GM21723 (cell line): ENCODE data around the gene MAGI2.
"Not testable (repeated sequence)": the region's sequence is repeated elsewhere in the genome, so short reads cannot be mapped to it uniquely, and the experiment has no call there.

ENCODE experiments used
- ATAC-seq: cut with Tn5 transposase; IDR thresholded peaks from one replicate; pipeline ENCODE4 v1.9.1; 2021; ENCODE audit warnings: mild to moderate bottlenecking, moderate library complexity; ENCODE audit not compliant: unreplicated experiment

MAGI2 gene

GRCh38 chr7:78587443-78588044, 865.9 kb downstream of the MAGI2 start:
- ATAC-seq = no peak

DNA sequence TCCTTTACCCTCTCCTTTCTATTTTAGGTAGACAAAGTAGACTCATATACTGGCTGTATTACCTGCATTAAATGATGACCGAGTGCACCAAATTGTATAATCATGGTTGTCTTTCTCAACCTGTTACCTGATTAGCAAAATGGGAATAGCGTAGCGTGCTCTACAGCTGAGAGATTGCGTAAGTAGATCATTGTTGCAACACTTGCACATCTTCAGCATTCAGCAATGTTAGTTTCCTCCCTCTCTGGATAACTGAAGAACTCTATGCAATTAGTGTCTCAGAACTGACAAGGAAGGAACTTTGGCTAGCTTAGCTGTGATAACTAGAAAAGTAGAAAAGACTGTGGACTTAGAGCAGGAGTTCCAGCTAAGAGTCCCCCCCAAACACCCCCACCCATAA, 867.5 kb downstream of the MAGI2 start:
- no peak for ATAC-seq

- no peak for ATAC-seq
These were observed 874.8 kb downstream of the MAGI2 start for GRCh38 chr7:78578686-78579085.

DNA sequence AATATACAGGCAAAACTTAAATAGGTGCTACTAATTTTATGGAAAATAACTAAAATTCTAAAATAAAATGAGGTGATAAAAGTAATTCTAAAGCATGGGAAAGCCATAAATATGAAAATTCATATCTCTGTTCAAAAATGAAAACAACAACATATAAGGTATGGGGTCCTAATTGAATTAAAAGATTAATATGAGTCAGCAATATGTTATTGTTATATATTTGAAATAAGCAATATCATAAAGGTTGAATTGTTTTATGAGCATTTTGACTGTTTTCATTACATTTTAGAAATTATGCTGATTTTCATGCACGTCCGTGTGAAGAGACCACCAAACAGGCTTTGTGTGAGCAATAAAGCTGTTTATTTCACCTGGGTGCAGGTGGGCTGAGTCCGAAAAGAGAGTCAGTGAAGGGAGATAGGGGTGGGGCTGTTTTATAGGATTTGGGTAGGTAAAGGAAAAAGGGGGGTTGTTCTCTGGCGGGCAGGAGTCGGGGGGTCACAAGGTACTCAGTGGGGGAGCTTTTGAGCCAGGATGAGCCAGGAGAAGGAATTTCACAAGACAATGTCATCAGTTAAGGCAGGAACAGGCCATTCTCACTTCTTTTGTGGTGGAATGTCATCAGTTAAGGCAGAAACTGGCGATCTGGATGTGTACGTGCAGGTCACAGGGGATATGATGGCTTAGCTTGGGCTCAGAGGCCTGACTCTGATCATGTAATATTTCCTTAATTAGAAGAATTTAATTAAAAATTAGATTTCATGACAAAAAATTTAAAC, 876.1 kb downstream of the MAGI2 start:
- not testable (repeated sequence) for ATAC-seq

DNA sequence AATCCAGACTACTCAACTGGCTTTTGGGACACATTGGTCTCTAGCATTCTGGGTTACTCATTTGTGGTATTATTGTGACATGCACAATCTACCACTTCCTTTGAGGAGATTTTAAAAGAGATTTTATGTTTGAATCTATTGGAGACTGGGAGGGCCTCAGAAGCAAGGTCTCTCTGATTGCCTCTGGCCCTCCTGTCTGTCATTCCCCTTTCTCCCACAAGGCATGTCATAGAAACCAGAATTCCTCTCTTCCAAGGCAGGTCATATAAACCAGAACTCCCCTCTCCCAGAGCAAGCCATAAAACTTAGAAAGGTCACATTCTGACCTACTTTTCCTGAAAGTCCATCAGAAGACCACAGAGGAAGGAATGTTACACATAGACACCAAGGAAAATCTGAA, 877.2 kb downstream of the MAGI2 start:
- ATAC-seq = no peak

- no peak for ATAC-seq
These were observed 882.2 kb downstream of the MAGI2 start for GRCh38 chr7:78571292-78571691.

DNA sequence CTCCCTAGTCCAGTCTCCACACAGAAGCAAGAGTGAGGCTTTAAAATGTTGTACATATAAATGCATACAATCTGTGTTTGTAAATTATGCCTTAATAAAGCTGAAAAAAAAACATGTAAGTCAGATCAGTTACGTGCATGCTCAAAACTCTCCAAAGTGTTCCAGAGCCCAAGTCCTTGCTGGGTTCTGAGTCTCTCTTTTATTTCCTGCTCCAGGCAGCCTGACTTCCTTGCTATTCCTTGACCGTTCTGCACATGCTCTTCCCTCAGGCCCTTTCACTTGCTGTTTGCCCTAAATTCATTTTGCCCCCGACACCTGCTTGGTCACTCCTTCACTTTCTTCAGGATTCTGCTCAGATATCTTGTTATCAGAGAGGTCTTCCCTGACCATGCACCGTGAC, 884.8 kb downstream of the MAGI2 start:
- no peak for ATAC-seq

DNA sequence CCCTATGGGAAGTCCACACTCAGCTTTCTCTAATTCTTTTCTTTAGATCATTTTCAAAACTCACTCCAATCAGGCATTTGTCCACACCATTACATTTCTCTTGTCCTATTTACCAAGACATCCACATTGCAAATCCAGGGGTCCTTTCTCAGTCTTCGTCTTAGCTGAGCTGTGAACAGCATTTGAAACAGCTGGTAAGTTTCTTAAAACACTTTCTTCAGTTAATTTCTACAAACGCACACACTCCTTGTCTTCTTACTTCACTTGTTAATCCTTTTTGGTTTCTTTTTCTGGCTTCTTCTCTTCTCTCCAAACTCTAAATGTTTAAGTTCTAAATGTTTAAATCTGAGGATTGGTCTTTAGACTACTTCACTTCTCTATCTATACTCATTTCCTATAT, 885.6 kb downstream of the MAGI2 start:
- no peak for ATAC-seq

GRCh38 chr7:78565784-78566183, 887.7 kb downstream of the MAGI2 start:
- ATAC-seq = no peak

- ATAC-seq = no peak
These were observed 890.3 kb downstream of the MAGI2 start for GRCh38 chr7:78563191-78563590.

DNA sequence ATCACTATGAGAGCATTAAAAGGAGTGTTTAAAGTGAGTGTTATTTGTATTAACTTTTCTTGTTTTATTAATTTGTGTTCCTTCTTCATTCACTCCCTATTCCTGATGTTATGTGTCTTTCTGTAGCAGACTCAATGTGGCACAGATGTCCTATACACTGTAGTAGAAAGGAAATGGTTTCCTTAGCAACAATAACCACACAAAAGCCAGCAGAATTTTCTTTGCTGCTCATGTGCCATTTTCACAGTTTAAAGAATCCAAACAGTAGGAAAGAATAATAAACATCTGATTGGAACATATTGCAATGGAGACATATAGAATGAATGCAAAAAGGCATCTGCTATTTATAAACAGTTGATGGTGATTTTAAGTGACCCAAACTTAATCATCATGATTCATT, 891.3 kb downstream of the MAGI2 start:
- ATAC-seq = no peak

GRCh38 chr7:78558566-78558965, 894.9 kb downstream of the MAGI2 start:
- no peak for ATAC-seq

DNA sequence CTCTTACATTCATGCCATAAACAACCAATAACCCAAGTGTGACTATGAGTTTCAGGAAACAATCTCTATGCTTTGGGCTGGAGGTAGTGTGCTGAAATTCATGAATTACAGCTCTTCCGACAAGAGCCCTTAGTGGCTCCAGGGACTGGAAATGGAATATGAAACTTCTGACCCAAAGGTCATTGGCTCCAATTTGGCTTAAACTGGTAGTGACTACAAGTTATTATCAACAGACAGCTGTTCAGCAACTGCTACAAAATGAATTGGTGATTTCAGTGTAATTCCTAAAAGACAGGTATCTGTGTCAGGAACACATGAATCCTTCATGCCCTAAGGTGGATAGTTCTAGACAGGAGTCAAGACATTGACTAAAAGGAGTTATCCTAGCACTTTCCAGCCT, 909.5 kb downstream of the MAGI2 start:
- no peak for ATAC-seq

- no peak for ATAC-seq
These were observed 910.5 kb downstream of the MAGI2 start for GRCh38 chr7:78542981-78543380.

- ATAC-seq = no peak
These were observed 910.9 kb downstream of the MAGI2 start for GRCh38 chr7:78542541-78542940.

GRCh38 chr7:78539825-78540224, 913.6 kb downstream of the MAGI2 start:
- ATAC-seq = no peak

DNA sequence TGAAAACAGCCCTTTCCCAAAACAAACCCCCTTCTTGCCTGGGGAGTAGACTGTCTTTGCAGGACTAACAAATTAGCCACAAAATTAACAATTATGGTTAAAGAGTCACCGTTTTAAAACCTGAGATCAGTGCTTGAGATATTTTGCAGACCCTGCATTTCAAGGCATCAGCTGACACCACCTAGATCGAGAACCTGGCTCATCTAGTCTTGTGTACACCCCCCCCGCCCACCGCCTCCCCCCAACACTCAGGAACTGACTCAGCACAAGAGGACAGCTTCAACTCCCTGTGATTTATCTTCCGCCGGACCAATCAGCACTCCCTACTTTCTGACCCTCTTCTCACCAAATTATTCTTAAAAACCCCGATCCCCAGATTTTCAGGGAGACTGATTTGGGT, 917.8 kb downstream of the MAGI2 start:
- no peak for ATAC-seq

- ATAC-seq = no peak
These were observed 923.1 kb downstream of the MAGI2 start for GRCh38 chr7:78530351-78530750.

DNA sequence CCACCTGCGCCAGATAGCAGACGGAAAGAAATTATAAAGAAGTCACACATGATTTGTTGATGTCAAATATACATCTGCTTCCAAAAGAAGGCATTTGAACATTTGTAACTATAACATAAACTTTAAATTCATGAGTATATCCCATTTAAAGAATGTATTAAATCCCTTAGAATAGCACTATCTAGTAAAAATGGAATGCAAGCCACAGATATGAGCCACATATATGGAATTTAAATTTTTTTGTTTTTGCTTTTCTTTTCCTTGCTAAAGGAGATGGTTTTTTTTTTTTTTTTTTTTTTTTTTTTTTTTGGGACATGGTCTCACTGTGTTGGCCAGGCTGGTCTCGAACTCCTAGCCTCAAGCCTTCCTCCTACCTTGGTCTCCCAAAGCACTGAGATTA, 924.1 kb downstream of the MAGI2 start:
- no peak for ATAC-seq

GRCh38 chr7:78528964-78529363, 924.5 kb downstream of the MAGI2 start:
- no peak for ATAC-seq

- ATAC-seq = no peak
These were observed 929.5 kb downstream of the MAGI2 start for GRCh38 chr7:78523930-78524329.

GRCh38 chr7:78521961-78522360, 931.5 kb downstream of the MAGI2 start:
- no peak for ATAC-seq

GRCh38 chr7:78516450-78516849, 937.0 kb downstream of the MAGI2 start:
- ATAC-seq = no peak
